ENCODE data around the gene CACNG5. TPM values are rescaled to one million over a fixed set of nuclear protein-coding genes. Genes with fewer than 3 reads are reported as not detected.
A peak's percentile ranks its signal among the peaks of the same experiment; 100 is the strongest.

The CACNG5 gene
- total RNA-seq, 1 donor from 2014 or later, result not detected

DNA sequence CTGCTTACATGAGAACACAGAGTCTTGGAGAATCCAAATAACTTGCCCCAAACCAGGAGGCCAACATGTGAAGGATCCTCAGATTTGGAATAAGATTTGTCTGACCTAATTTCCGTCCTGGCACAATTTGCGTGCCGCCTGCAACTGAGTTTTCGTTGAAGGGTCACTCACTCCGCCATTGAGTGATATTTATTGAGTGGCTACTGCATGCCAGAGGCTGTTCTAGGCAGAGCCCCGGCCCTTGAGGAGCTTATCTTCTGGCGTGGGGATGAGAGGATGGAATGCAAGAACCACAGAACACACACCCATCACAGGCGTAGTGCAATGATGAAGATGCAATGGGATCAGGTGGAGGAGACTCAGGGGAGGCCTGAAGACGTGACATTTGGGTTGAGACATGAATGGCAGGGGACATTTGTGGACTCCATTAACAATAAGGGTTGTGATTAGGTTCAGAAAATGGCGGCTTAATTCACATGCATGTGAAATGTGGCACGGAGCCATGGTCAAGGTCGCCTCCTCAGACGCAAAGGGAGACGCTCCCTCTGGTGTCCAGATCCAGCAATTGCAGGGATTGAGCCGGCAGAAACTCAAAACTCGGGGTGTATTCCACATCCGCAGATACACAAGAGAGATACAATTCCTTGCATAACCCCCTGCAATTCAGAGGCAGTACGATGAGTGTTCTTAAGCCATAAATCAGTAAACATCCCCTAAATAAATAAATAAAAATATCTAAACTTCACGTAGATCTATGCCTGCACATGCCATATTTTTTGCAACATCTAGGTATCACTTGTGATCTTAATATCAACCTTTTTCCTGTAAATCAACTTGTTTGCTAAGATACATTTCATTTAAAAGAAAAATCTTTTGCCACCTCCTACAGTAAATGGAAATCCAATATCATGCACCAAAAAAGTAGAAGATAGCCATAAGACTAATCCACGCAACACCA, 71.7 kb downstream of the CACNG5 start:
- DNase-seq (ENCODE audit: low read depth), result peak; percentile 54

DNA sequence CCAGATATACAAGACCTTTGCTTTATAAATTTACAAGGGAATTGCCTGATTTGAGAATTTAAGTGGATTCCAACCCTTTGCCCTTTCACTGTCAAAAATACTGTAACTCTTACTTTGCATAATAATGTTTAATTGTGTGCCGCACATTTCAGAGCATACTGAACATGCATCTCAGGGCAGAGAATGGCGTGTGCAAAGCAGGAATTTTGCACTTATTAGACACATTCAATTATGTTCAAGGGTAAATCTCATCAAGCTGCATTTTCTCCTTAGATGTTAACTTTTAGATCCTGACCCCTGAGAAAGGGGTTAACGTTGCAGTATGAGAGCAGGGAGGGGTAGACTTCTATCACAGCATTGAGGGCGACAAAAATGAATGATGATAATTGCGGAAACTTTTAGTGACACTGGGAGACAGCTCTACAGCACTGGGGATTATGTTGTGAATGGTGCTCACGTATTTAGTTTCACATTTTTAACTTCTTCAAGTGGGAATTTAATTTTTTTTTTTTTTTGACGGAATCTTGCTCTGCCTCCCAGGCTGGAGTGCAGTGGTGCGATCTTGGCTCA, 75.0 kb downstream of the CACNG5 start:
- DNase-seq (ENCODE audit: low read depth), result no peak

DNA sequence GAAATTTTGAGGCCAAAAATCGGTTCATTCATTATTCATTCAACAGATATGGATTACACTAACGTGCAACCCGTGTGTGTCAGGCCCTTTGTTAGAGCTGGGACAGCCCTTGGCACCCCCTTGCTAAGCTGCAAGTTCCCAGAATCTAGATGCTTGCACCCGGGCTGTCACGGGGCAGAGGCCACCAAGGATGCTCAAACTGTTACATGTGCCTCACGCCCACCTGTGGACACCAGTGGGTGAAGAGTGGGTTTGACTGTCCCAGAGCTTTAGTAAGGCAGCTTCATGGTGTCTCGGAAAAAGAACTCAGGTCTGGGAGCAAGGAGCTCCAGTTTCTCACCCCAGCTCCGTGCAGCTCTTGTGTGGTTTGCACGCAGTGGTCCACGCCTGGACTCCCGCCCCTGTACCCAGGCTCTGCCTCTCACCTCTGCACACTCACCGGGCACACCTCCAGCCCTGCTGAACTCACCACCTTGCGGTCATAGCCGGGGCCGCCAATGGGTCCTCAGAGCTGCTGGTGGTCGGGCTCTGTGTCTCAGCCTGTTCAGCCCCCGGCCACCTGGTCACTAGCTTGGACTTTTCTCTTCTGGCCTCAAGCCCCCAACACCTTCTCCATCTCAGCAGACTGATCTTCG, 75.9 kb downstream of the CACNG5 start:
- DNase-seq (ENCODE audit: low read depth), result no peak

DNA sequence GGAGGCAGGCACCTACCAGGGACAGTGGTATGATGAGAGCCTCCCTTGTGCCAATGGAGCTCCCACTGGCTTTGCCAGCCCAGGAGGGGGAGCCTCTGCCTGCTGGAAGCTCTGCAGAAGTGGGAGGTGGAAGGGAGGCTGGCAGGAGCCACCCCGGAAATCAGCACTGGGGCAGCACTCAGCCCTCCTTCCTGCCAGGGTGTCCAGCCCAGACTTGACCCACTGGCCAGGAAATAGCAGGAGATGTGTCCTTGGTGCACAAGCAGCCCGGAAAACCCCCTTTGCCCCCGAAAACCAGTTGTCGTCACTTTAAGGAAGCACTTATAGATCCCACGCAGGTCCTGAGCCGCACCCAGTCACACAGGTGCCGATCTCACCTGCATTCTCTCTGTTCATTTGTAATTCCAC, 80.3 kb downstream of the CACNG5 start:
- DNase-seq (ENCODE audit: low read depth), result peak; percentile 11

DNA sequence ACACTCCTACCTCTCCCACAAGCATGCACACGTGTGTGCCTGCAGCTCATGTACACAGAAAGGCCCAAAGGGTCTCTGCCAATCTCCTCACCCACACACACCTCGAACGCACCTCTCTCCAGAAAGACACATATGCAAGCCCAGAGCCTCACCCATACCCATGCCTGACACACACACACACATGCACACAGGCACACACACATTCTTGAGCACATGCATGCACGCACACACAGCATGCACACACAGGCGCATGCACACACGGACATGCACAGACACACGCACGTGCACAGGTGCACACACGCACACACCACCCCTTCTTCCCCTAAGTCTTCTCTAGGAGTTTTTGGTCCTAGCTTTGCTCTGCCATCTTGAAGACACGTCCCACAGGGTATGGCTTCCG, 80.9 kb downstream of the CACNG5 start:
- DNase-seq (ENCODE audit: low read depth), result no peak

DNA sequence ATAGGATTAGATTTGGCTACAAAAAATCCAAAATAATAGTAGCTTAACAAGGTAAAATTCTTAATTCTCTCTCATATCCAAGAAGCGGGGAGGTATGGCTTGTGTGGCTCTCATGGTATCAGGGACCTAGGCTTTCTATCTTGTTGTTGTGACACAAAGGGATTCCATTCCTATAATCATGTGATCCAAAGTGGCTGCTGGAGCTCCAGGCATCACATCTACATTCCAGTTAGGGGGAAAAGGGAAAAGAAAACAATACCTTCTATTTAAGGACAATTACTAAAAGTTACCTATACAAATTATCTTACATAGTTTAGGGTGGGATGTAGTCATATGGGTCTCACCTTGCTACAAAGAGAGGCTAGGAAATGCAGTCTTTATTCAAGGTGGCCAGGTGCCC, 82.0 kb downstream of the CACNG5 start:
- DNase-seq (ENCODE audit: low read depth), result no peak

DNA sequence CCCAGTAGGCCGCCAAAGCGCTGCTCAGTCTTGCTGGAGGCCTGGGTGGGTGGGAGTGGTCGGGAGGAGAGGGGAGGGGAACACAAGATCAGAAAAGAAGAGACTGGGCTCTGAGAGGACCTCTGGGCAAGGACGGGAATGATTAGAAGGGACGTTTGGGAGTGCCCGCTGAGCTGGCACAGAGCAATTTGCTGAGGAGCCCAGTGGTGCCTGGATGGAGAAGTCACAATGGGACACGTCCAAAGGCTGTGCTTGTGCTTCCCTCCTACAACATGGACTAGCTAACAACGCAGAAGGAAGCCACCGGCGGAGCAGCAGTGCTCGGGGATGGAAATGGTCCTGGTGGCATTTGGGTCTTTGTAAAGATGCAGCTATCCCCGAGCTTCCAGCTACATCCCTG, 84.0 kb downstream of the CACNG5 start:
- no peak for DNase-seq (ENCODE audit: low read depth)

DNA sequence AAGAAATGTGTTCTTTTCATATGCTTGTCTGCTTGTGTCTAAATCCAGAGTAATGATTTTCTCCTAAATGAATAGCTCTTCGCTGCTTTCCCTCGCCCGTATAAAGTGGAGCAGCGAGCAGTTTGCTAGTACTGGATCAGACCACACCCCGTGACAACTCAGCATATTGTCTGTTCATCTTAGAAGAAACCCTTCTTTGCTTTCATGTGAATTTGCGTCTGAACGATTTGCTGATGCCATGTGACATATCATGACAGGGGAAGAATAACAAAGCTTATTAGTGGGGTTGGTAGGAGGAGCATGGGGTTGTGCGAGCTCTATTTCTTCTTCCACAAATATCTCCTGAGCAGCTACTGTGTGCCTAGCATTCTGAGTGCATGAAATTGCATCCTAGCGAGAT, 85.5 kb downstream of the CACNG5 start:
- DNase-seq (ENCODE audit: low read depth), result no peak

DNA sequence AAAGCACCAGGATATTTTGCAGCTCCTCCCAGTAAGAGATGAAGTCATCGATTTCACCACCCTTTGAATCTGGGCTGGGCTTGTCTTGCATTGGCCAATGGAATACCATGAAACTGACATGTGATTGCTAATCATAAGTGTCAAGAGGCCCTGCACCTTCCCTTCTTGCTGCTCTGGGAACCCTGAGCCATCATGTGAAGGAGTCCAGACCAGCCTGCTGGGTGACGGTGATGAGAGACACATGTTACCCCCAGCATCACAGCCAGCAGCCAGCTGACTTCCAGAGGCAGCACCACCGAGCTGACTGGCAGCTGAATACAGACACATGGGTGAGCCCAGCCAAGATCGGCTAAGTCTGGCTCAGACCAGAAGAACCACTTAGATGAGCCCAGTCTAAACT, 86.0 kb downstream of the CACNG5 start:
- DNase-seq (ENCODE audit: low read depth), result no peak

DNA sequence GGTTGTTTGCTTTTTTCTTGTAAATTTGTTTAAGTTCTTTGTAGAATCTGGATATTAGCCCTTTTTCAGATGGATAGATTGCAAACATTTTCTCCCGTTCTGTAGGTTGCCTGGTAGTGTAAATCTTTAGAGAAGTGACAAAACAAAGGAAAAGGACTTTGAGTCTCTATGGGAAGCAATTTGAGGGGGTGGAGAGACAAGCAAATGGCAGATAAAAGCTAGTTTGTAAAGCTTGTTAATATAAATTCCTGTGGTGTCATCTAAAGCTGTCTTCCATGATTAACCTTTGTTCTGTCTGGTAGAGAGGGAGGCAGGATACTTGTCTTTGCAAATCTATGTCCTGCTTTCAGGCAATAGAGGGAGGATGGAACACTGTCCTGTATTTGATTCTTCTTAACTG, 89.0 kb downstream of the CACNG5 start:
- DNase-seq (ENCODE audit: low read depth), result no peak

DNA sequence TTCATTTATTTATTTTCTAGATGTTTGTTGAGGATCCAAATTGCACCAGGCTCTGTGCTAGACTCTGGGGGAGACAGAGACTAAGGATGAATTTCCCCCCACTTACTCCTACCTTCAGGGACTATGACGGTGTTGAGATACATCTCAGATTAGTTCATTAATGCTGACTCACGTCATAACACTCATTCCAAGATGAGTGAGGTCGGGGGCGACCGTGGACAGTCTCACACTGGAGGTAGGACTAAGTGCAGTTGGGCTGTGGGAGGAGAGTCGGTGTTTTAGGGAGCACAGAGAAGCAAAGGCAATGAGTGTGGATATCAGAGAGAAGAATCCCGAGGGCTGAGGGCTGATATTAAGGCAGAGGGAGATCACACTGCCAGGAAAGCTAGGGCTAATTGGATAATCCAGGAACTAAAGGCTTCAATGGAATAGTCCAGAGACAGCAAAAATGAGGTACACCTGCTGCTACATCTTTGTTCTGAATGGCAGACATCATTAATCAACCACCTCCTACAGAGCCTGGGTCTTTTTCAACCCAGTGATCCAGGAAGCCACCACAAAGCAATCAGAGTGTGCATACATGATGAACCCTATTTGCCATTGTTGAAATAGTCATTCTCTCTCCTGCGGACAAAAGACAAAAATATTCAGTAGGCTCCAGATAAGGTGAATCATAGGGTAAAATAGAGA, 91.0 kb downstream of the CACNG5 start:
- DNase-seq (ENCODE audit: low read depth), result no peak

DNA sequence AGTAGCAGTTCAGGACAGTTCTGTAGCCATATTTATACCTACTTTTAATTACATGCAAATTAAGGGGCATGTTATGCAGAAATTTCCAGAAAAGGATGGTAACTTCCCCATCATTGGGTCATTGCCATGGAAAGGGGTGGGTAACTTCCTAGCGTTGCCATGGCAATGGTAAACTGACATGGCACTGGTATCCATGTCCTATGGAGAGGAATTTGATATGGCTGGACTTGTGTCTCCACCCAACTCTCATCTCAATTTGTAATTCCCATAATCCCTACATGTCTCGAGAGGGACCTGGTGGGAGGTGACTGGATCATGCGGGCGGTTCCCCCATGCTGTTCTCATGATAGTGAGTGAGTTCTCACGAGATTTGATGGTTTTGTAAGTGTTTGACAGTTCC, 94.0 kb downstream of the CACNG5 start:
- DNase-seq (ENCODE audit: low read depth), result no peak

DNA sequence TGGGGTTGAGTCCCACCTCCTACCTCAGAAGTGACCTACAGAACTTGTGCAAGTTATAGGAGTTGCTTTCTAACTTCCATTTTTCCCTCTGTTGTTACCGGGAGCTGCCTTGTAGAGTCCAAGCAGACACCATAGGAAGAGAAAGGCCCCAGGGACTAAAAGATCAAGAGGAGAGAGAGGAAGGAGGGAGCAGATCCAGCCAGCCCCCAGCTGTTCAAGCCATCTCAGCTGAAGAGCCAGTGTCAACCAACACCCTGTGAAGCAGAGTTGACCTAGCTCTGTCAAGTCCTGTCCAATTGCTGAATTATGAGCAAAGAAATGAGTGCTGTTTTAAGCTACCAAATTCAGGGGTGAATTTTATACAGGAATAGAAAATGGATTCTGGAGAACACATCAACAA, 94.7 kb downstream of the CACNG5 start:
- no peak for DNase-seq (ENCODE audit: low read depth)

DNA sequence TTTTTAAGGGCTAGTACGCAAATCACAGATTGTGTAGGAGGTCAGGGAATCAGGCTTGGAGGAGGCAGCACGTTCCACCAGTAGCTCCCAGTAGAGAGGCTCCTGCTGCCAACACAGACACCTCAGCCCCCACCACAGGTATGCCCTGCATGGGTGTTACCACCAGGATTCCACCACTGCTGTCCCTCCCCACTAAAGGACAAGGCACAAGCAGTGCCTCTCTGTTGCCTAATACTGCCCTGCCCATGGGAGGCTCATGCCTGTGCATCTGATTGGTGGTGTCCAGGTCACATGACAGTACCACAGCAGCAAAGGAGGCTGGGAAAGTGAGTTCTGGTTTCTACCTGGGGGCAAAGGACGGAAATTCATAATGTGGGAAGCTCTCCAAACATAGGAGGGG, 96.0 kb downstream of the CACNG5 start:
- no peak for DNase-seq (ENCODE audit: low read depth)

DNA sequence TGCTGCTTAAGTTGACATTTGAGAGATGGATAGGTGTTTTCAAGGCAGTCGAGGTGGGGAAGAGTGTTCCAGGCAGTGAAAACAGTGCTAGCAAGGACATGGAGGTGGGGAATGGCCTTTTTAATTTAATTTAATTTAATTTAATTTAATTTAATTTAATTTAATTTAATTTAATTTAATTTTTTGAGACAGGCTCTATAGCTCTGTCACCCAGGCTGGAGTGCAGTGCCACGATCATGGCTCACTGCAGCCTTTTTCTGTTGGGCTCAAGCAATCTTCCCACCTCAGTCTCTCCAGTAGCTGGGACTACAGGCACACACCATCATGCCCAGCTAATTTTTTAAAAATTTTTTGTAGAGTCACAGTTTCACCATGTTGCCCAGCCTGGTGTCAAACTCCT, 97.4 kb downstream of the CACNG5 start:
- no peak for DNase-seq (ENCODE audit: low read depth)

DNA sequence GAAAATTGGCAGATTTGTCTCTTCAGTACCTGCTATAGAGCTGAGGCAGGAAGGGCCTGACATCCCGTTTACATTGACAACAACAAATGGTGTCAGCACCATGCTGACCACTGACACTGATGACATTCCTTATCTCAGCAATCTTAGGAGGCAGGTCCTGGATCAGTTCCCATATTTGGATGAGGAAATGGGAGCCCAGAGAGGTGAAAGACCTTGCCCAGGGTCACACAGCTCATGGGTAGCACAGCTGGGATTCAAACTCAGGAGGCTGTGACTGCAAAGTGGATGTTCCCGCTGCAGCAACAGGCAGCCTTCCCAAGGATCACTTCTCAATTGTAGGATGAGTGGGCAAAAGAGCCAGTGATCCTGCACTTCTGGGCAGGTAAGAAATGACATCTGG, 99.1 kb downstream of the CACNG5 start:
- no peak for DNase-seq (ENCODE audit: low read depth)

Other genes starting within 250 kb of the CACNG5 start
- not detected in 2 replicates for gene CACNG4, start 129.6 kb downstream of the CACNG5 start, total RNA-seq
- gene CACNG1, start 209.4 kb downstream of the CACNG5 start, total RNA-seq, result not detected in 2 replicates